K562 (cell line): Measurements from ENCODE around the gene CBFA2T3. TPM values are rescaled to one million over a fixed set of nuclear protein-coding genes. Genes with fewer than 3 reads are reported as not detected.
A peak's percentile ranks its signal among the peaks of the same experiment; 100 is the strongest.

Source experiments
- CBFA2T3 ChIP-seq: fragments of 450-650 bp; IDR thresholded peaks from 2 replicates; pipeline ENCODE4 v1.6.1; 2017
- CTCFL ChIP-seq: IDR thresholded peaks from 2 replicates; pipeline ENCODE4 v1.6.1; 2011; ENCODE audit warnings: borderline replicate concordance, low read depth, mild to moderate bottlenecking, moderate library complexity, low read length; ENCODE audit not compliant: insufficient read depth, poor library complexity, severe bottlenecking
- DPF2 ChIP-seq: fragments of 450-650 bp; IDR thresholded peaks from 2 replicates; pipeline ENCODE4 v1.6.1; 2016
- FOXA3 ChIP-seq, 2 experiments: fragments of 450-650 bp in 1 of 2; sonication (generic) in 1 of 2; formaldehyde crosslinking; IDR thresholded peaks in 1 of 2; conservative IDR thresholded peaks in 1 of 2; 2 replicates each; pipeline versions ENCODE4 v1.4.0 to v1.8.0; 2020 to 2022; ENCODE audit warnings: mild to moderate bottlenecking in 2 of 2, missing genetic modification reagents in 1 of 2
- FOXP4 ChIP-seq: sonication (generic); formaldehyde crosslinking; IDR thresholded peaks from 2 replicates; pipeline ENCODE4 v1.8.0; 2022; ENCODE audit warnings: mild to moderate bottlenecking, missing genetic modification reagents, borderline replicate concordance
- HMGXB4 ChIP-seq: sonication (generic); formaldehyde crosslinking; IDR thresholded peaks from 2 replicates; pipeline ENCODE4 v1.8.1; 2023; ENCODE audit warnings: mild to moderate bottlenecking, missing genetic modification reagents
- HNRNPUL1 ChIP-seq: fragments of 200-400 bp; formaldehyde crosslinking; IDR thresholded peaks from 2 replicates; pipeline ENCODE4 v1.6.1; 2017; ENCODE audit warnings: low read length
- LARP7 ChIP-seq: fragments of 450-650 bp; IDR thresholded peaks from 2 replicates; pipeline ENCODE4 v1.6.1; 2016
- PCBP2 ChIP-seq: fragments of 200-400 bp; formaldehyde crosslinking; IDR thresholded peaks from 2 replicates; pipeline ENCODE4 v1.6.1; 2018; ENCODE audit warnings: low read length, low read depth, mild to moderate bottlenecking, moderate library complexity; ENCODE audit not compliant: poor library complexity, severe bottlenecking
- PKNOX1 ChIP-seq: fragments of 450-650 bp; IDR thresholded peaks from 2 replicates; pipeline ENCODE4 v1.6.1; 2016
- POLR2AphosphoS5 ChIP-seq: IDR thresholded peaks from 2 replicates; pipeline ENCODE4 v1.6.1; 2011; ENCODE audit warnings: mild to moderate bottlenecking, low read depth, low read length, moderate library complexity; ENCODE audit not compliant: control insufficient read depth, insufficient read depth
- STAG1 ChIP-seq: sonication (generic); formaldehyde crosslinking; IDR thresholded peaks from 2 replicates; pipeline ENCODE4 v1.5.0; 2020; ENCODE audit warnings: missing genetic modification reagents, borderline replicate concordance
- TFAP4 ChIP-seq: sonication (generic); formaldehyde crosslinking; IDR thresholded peaks from 2 replicates; pipeline ENCODE4 v1.8.0; 2022; ENCODE audit warnings: missing genetic modification reagents, mild to moderate bottlenecking, moderate library complexity, borderline replicate concordance
- THAP7 ChIP-seq: fragments of 250-450 bp; sonication (Bioruptor Pico); IDR thresholded peaks from 2 replicates; pipeline ENCODE4 v1.5.0; 2021
- ZNF143 ChIP-seq: sonication (generic); formaldehyde crosslinking; IDR thresholded peaks from 2 replicates; pipeline ENCODE4 v1.9.0; 2022; ENCODE audit warnings: mild to moderate bottlenecking, missing genetic modification reagents
- ZNF197 ChIP-seq: fragments of 200-800 bp; sonication (Bioruptor generic); IDR thresholded peaks from 2 replicates; pipeline ENCODE4 v1.6.1; 2016; ENCODE audit warnings: low read depth, missing genetic modification characterization, missing compliant biosample characterization
- ZNF217 ChIP-seq: sonication (generic); formaldehyde crosslinking; IDR thresholded peaks from 2 replicates; pipeline ENCODE4 v1.8.0; 2022; ENCODE audit warnings: mild to moderate bottlenecking, missing genetic modification reagents
- ZNF511 ChIP-seq: sonication (generic); formaldehyde crosslinking; IDR thresholded peaks from 2 replicates; pipeline ENCODE4 v1.8.0; 2022; ENCODE audit warnings: mild to moderate bottlenecking, missing genetic modification reagents
- polyA plus RNA-seq, 8 experiments: library from polyadenylated mRNA; depleted of rRNA in 4 of 8; stranded (reverse) in 5 of 8; unstranded in 3 of 8; fragments of >200 nt; fragmentation: Nextera tagmentation in 2 of 8; fragmentation: Illumina TruSeq in 1 of 8; extraction: Ambion mirVana in 2 of 8; extraction: Trizol in 1 of 8; gene quantifications; 2 replicates each; pipeline versions ENCODE4 v1.2.1 to v1.2.3, GENCODE V29; 2011 to 2014; ENCODE audit warnings: inconsistent platforms in 1 of 8, missing spikeins in 1 of 8
- total RNA-seq, 7 experiments: library from RNA; depleted of rRNA in 6 of 7; stranded (reverse); fragments of >200 nt in 6 of 7; fragmentation: Illumina TruSeq in 2 of 7; extraction: Trizol in 2 of 7; gene quantifications; 2 replicates each; pipeline versions ENCODE4 v1.2.1 to v1.2.3, GENCODE V29; 2011 to 2021; ENCODE audit warnings: low replicate concordance in 1 of 7

The CBFA2T3 gene
- total and polyA plus RNA-seq, 9 of the 15 experiments (the other 6 are each of a cell fraction or from before 2014, with no cell fraction given), result 2.3 to 145 (median 6.7) TPM

- TF ChIP-seq HMGXB4 (CRISPR knock-in tag) (0 out of 2 replicates have a peak, but pooled peaks have one; percentile 26), LARP7 (no peak), DPF2 (no peak), PKNOX1 (peak; percentile 5; the same call in 1 of the 2 replicates), PCBP2 (no peak), POLR2AphosphoS5 (0 out of 2 replicates have a peak, but pooled peaks have one; percentile 19), FOXP4 (CRISPR knock-in tag) (no peak), CTCFL (peak; percentile 48), ZNF217 (no peak), TFAP4 (CRISPR knock-in tag) (peak; percentile 77), HNRNPUL1 (no peak), THAP7 (no peak), STAG1 (CRISPR knock-in tag) (no peak), CBFA2T3 (no peak), ZNF197 (CRISPR knock-in tag) (no peak), ZNF143 (0 out of 2 replicates have a peak, but pooled peaks have one; percentile 44), ZNF511 (CRISPR knock-in tag) (no peak), FOXA3 (CRISPR knock-in tag; conservative IDR thresholded peaks at IDR 0.05 in 1 of 2, IDR thresholded peaks at IDR 0.05 in 1 of 2) (0 out of 4 replicates have a peak, but pooled peaks of 1 of the 2 experiments have one; percentile 69)
Measured at GRCh38 chr16:88839026-88839529, 137.9 kb downstream of the CBFA2T3 start (continued).
